HFF-Myc (cell line): ENCODE results near the gene CD28.

ENCODE experiments used
- DNase-seq: peaks from one replicate; pipeline ENCODE4 v3.0.0-alpha.2; 2011; ENCODE audit warnings: low read depth; ENCODE audit errors: extremely low read depth
- H3K4me3 ChIP-seq: replicated peaks from 2 replicates; pipeline ENCODE4 v1.5.1; 2011; ENCODE audit warnings: low read depth, mild to moderate bottlenecking, control low read depth, low read length
- CTCF ChIP-seq: IDR thresholded peaks from 2 replicates; pipeline ENCODE4 v1.5.1; 2012; ENCODE audit warnings: mild to moderate bottlenecking, low read depth, low read length, control low read depth; ENCODE audit errors: missing control alignments

CD28 gene

GRCh38 chr2:203732092-203732952 lies 25.9 kb downstream of the CD28 start:
- no peak for TF ChIP-seq CTCF
- DNase-seq = no peak

GRCh38 chr2:203732953-203733510 lies 26.6 kb downstream of the CD28 start:
- no peak overlapping the region for H3K4me3 ChIP-seq
- TF ChIP-seq CTCF = no peak
- no peak for DNase-seq

More at GRCh38 chr2:203732092-203732952, 25.9 kb downstream of the CD28 start:
- no peak overlapping the region for H3K4me3 ChIP-seq

GRCh38 chr2:203733684-203734083 lies 27.2 kb downstream of the CD28 start:
- TF ChIP-seq CTCF = no peak
- H3K4me3 ChIP-seq = no peak overlapping the region

GRCh38 chr2:203734276-203734983 lies 28.0 kb downstream of the CD28 start:
- no peak for TF ChIP-seq CTCF
- DNase-seq = no peak
- H3K4me3 ChIP-seq = no peak overlapping the region

More at GRCh38 chr2:203733684-203734083, 27.2 kb downstream of the CD28 start:
- DNase-seq = no peak

- no peak overlapping the region for H3K4me3 ChIP-seq
- DNase-seq = no peak
- no peak for TF ChIP-seq CTCF
Observed at GRCh38 chr2:203737360-203737759, 30.9 kb downstream of the CD28 start.

GRCh38 chr2:203739351-203739750 lies 32.9 kb downstream of the CD28 start:
- no peak for DNase-seq
- H3K4me3 ChIP-seq = no peak overlapping the region
- TF ChIP-seq CTCF = no peak
